ENCODE data around the gene RARRES2. TPM values are rescaled to one million over a fixed set of nuclear protein-coding genes. Genes with fewer than 3 reads are reported as not detected.

Gene RARRES2
- polyA plus RNA-seq, 3 donors from 2014 or later: not detected

- H3K4me1 Mint-ChIP-seq: peaks cover 39 to 45% of the 10 kb centered on the region in 2 donors
- peaks cover 0 to 4% (median 3%) of the 10 kb centered on the region in 3 donors for H3K36me3 Mint-ChIP-seq
- no peak for DNase-seq
- H3K27ac Mint-ChIP-seq: peak overlapping the region in 2 of 6 donors; percentile 22 to 28
- no peaks in the 10 kb centered on the region for H3K9me3 Mint-ChIP-seq
- no peak overlapping the region for H3K4me3 Mint-ChIP-seq
- peaks cover 7 to 16% (median 8%) of the 10 kb centered on the region in 3 donors for H3K27me3 Mint-ChIP-seq (ENCODE audit: low read depth in 3 of 3)
Observed at GRCh38 chr7:150372271-150373048, 31.0 kb upstream of the RARRES2 start.

DNA sequence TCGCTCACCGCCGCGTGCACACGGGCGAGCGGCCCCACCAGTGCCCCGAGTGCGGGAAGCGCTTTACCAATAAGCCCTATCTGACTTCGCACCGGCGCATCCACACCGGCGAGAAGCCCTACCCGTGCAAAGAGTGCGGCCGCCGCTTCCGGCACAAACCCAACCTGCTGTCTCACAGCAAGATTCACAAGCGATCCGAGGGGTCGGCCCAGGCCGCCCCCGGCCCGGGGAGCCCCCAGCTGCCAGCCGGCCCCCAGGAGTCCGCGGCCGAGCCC is 30.5 kb upstream of the RARRES2 start:
- H3K4me1 Mint-ChIP-seq: peaks cover 36 to 45% of the 10 kb centered on the region in 2 donors
- no peak overlapping the region for H3K4me3 Mint-ChIP-seq
- DNase-seq: no peak
- no peaks in the 10 kb centered on the region for H3K9me3 Mint-ChIP-seq
- H3K27me3 Mint-ChIP-seq (ENCODE audit: low read depth in 3 of 3): peaks cover 7 to 16% (median 8%) of the 10 kb centered on the region in 3 donors
- peaks cover 0 to 4% (median 3%) of the 10 kb centered on the region in 3 donors for H3K36me3 Mint-ChIP-seq
- H3K27ac Mint-ChIP-seq: no peak overlapping the region

DNA sequence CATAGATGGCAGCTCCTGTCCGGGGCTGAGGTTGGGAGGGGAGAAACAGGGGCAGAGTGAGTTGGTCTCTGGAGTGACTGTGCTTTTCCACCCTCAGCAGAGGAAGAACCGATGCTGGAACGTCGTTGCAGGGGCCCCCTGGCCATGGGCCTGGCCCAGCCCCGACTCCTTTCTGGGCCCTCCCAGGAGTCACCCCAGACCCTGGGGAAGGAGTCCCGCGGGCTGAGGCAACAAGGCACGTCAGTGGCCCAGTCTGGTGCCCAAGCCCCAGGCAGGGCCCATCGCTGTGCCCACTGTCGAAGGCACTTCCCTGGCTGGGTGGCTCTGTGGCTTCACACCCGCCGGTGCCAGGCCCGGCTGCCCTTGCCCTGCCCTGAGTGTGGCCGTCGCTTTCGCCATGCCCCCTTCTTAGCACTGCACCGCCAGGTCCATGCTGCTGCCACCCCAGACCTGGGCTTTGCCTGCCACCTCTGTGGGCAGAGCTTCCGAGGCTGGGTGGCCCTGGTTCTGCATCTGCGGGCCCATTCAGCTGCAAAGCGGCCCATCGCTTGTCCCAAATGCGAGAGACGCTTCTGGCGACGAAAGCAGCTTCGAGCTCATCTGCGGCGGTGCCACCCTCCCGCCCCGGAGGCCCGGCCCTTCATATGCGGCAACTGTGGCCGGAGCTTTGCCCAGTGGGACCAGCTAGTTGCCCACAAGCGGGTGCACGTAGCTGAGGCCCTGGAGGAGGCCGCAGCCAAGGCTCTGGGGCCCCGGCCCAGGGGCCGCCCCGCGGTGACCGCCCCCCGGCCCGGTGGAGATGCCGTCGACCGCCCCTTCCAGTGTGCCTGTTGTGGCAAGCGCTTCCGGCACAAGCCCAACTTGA is 29.9 kb upstream of the RARRES2 start:
- peaks cover 36 to 45% of the 10 kb centered on the region in 2 donors for H3K4me1 Mint-ChIP-seq

DNA sequence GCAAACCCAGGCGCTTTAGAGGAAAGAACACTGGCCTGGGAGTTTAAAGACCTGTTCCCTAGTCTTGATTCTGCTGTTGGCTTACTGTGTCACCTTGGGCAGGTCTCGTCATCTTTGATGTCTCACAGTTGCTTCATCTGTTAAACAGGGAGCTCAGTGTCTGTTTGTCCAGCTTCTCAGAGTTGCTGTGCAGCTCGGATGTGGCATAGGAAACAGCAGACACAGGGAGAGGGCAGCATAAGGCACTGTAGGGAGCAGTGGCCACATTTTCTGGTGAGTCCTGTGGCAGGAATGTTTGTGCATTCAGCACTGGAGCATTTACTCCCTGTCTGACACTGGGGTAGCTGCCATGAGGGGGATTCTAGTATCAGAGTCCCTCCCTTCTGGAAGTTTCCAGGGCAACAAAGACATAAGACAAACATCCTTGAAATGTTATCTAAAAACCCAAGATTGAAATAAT is 29.2 kb upstream of the RARRES2 start:
- Mint-ChIP-seq H3K4me1 (peaks cover 33 to 45% of the 10 kb centered on the region in 2 donors), H3K27me3 (ENCODE audit: low read depth in 3 of 3) (peaks cover 7 to 16% (median 8%) of the 10 kb centered on the region in 3 donors), H3K27ac (peak overlapping the region in 4 of 6 donors; percentile 44 to 81 (median 70)), H3K4me3 (peak overlapping the region; percentile 43 to 98 (median 95)), H3K36me3 (peaks cover 0 to 4% (median 3%) of the 10 kb centered on the region in 3 donors), H3K9me3 (no peaks in the 10 kb centered on the region)
- no peak for DNase-seq

More for the DNA sequence above, 29.9 kb upstream of the RARRES2 start:
- Mint-ChIP-seq H3K27ac (peak overlapping the region in 3 of 6 donors; percentile 22 to 75 (median 44)), H3K9me3 (no peaks in the 10 kb centered on the region), H3K27me3 (ENCODE audit: low read depth in 3 of 3) (peaks cover 7 to 16% (median 8%) of the 10 kb centered on the region in 3 donors), H3K36me3 (peaks cover 0 to 4% (median 3%) of the 10 kb centered on the region in 3 donors), H3K4me3 (peak overlapping the region in 1 of 5 donors; percentile 95)
- peak in 1 of 3 donors; percentile 14 for DNase-seq

- H3K4me3 Mint-ChIP-seq: peak overlapping the region; percentile 94 to 98 (median 95)
- DNase-seq: no peak
- peak overlapping the region in 5 of 6 donors; percentile 86 to 96 (median 88) for H3K27ac Mint-ChIP-seq
- H3K9me3 Mint-ChIP-seq: no peaks in the 10 kb centered on the region
- H3K36me3 Mint-ChIP-seq: peaks cover 0 to 4% (median 3%) of the 10 kb centered on the region in 3 donors
- H3K4me1 Mint-ChIP-seq: peaks cover 33 to 45% of the 10 kb centered on the region in 2 donors
- H3K27me3 Mint-ChIP-seq (ENCODE audit: low read depth in 3 of 3): peaks cover 8 to 16% (median 8%) of the 10 kb centered on the region in 3 donors
Observed at GRCh38 chr7:150369748-150370501, 28.5 kb upstream of the RARRES2 start.

- peak; percentile 48 to 55 (median 52) for DNase-seq
- H3K27me3 Mint-ChIP-seq (ENCODE audit: low read depth in 3 of 3): peaks cover 8 to 16% (median 8%) of the 10 kb centered on the region in 3 donors
- H3K27ac Mint-ChIP-seq: peak overlapping the region; percentile 86 to 96 (median 92)
- no peaks in the 10 kb centered on the region for H3K9me3 Mint-ChIP-seq
- H3K36me3 Mint-ChIP-seq: peaks cover 0 to 4% (median 3%) of the 10 kb centered on the region in 3 donors
- H3K4me1 Mint-ChIP-seq: peaks cover 32 to 39% of the 10 kb centered on the region in 2 donors
- peak overlapping the region; percentile 94 to 98 (median 95) for H3K4me3 Mint-ChIP-seq
Observed at GRCh38 chr7:150368884-150369747, 27.7 kb upstream of the RARRES2 start.

DNA sequence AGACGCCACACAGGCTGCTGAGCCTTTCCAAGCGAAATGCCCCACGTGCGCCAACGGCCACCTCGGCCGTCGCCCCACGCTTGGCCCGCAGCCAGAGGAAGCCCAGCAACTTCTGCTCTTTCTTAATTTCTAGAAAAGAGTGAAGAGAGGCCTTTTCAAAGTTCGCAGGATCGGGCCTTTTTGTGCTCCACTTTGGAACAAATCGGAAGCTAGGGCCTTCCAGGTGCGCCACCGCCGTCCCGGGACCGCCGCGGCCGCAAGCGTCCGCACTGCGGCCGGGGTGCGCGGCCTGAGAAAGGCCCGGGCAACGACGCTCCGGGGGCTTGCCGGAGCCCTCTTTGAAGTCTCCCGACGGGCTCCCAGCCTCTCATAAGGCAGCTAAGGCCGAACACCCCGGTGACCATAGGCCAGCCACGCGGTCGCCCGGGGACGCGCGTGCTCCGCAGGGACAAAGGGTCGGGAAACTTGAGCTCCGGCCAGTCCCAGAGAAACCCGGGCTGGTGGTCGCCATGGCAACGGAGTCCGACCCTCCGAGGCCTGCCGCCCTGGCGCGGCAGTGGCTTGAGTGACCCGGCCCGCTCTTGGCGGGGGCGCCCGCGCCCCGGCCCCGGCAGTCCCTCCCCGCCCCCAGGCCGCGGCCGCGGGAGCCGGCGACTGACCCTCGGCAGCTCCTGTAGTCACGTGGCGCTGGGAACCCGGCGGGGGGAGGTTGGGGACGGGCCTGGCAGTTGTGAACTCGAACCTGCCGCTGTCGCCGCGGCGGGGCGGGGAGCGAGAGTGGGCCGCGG is 26.9 kb upstream of the RARRES2 start, which contains the start of gene REPIN1:
Gene REPIN1 (plus strand): TSS at position 727 of the 788 bp plus-strand sequence. CDS start 890 bp downstream, outside the sequence.
- Mint-ChIP-seq H3K36me3 (peaks cover 0 to 4% (median 3%) of the 10 kb centered on the region in 3 donors), H3K27me3 (ENCODE audit: low read depth in 3 of 3) (peaks cover 8 to 16% (median 8%) of the 10 kb centered on the region in 3 donors), H3K9me3 (no peaks in the 10 kb centered on the region), H3K27ac (peak within 1 kb of the TSS; percentile 86 to 96 (median 92)), H3K4me1 (peaks cover 29 to 31% of the 10 kb centered on the region in 2 donors), H3K4me3 (peak within 1 kb of the TSS; percentile 94 to 98 (median 95))
- peak; percentile 83 to 84 (median 83) for DNase-seq

DNA sequence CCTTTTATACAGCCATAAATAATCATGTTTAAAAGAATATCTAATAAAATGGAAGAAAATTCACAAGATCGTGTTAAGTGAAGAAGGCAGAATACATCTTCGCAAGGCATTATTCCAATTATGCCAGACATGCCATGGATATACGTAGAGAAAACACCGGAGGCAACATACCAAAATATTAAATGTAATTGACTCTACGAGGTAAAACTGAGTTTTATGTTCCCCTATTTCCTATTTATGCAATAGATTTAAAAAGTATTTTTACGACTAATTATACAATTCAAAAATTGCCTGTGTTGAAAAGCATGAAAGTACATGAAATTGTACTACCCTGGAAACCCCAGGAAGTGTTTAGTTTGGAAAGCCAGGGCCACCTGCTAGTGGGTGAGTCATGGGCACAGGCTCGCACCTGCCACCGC is 26.3 kb upstream of the RARRES2 start:
- peaks cover 26 to 31% of the 10 kb centered on the region in 2 donors for H3K4me1 Mint-ChIP-seq
- peak overlapping the region; percentile 74 to 88 (median 84) for H3K4me3 Mint-ChIP-seq
- no peaks in the 10 kb centered on the region for H3K9me3 Mint-ChIP-seq
- peak in 1 of 3 donors; percentile 73 for DNase-seq
- peaks cover 0 to 4% (median 3%) of the 10 kb centered on the region in 3 donors for H3K36me3 Mint-ChIP-seq
- peak overlapping the region; percentile 66 to 92 (median 82) for H3K27ac Mint-ChIP-seq
- peaks cover 8 to 16% (median 8%) of the 10 kb centered on the region in 3 donors for H3K27me3 Mint-ChIP-seq (ENCODE audit: low read depth in 3 of 3)

DNA sequence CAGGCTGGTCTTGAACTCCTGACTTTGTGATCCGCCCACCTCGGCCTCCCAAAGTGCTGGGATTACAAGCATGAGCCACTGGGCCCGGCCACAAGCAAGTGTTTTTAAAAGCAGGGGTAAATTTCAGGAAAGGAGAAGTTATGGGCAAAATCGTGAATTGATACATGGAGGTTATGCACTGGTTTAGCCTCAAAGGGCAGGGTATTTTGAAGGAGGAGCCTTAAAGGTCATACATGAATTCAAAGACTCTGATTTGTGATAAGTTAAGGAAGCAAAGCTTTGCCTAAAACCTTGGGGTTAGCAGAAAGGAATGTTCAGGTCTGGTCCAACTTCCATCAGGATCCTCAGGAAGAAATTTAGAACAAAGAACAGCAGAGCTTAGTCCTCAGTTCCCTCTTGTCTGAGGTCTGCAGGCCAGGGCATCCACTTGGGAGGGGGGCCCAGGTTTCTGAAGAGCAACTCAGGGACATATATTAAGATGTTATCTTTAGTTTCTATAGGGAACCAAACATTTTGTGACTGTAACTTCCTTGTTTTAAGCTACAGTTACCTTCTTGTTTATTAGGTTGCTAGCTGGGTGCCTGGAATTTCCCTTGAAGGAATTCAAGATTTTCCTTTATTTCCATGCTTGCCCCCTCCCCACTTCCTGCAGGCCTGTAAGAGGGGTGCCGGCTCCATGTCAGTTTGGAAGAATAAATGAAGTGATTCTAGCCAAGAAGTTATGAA is 24.4 kb upstream of the RARRES2 start:
- H3K27ac Mint-ChIP-seq: peak overlapping the region in 3 of 6 donors; percentile 48 to 73 (median 49)
- DNase-seq: no peak
- peaks cover 0 to 2% (median 0%) of the 10 kb centered on the region in 6 donors for H3K9me3 Mint-ChIP-seq
- peaks cover 8 to 18% (median 8%) of the 10 kb centered on the region in 3 donors for H3K27me3 Mint-ChIP-seq (ENCODE audit: low read depth in 3 of 3)
- peaks cover 24 to 29% of the 10 kb centered on the region in 2 donors for H3K4me1 Mint-ChIP-seq
- H3K4me3 Mint-ChIP-seq: peak overlapping the region in 2 of 5 donors; percentile 7 to 13
- H3K36me3 Mint-ChIP-seq: peaks cover 0 to 2% (median 2%) of the 10 kb centered on the region in 3 donors

GRCh38 chr7:150365194-150365593 is 23.8 kb upstream of the RARRES2 start:
- no peak overlapping the region for H3K27ac Mint-ChIP-seq
- H3K9me3 Mint-ChIP-seq: peaks cover 0 to 2% (median 0%) of the 10 kb centered on the region in 6 donors
- H3K4me1 Mint-ChIP-seq: peaks cover 18 to 24% of the 10 kb centered on the region in 2 donors
- no peak for DNase-seq
- peaks cover 0 to under 1% (median 0%) of the 10 kb centered on the region in 3 donors for H3K36me3 Mint-ChIP-seq
- H3K4me3 Mint-ChIP-seq: no peak overlapping the region
- H3K27me3 Mint-ChIP-seq (ENCODE audit: low read depth in 3 of 3): peaks cover 8 to 18% (median 8%) of the 10 kb centered on the region in 3 donors

DNA sequence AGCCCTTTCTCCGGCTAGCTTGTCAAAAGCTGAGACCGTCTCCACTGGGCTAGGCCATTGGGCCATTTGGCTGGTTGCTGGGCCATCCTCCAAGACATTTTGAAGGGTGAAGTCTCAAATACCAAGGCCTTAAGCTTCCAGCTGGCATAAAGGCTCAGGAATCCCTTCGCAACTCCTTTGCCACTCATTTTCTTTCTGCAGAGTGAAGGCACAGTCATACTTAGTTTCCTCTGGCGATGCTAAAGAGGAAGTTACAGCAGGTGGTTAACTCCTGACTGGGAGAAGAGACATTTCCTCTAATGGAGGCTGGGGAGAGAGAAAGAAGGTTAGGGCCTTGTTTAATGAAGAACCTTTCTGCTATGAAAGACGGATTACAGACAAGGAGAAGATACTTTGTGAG is 22.4 kb upstream of the RARRES2 start:
- H3K9me3 Mint-ChIP-seq: peaks cover 0 to 2% (median 0%) of the 10 kb centered on the region in 6 donors
- DNase-seq: no peak
- peaks cover 0 to 3% (median 0%) of the 10 kb centered on the region in 3 donors for H3K36me3 Mint-ChIP-seq
- no peak overlapping the region for H3K4me3 Mint-ChIP-seq
- H3K4me1 Mint-ChIP-seq: peaks cover 18 to 24% of the 10 kb centered on the region in 2 donors
- H3K27ac Mint-ChIP-seq: no peak overlapping the region
- peaks cover 4 to 10% (median 7%) of the 10 kb centered on the region in 3 donors for H3K27me3 Mint-ChIP-seq (ENCODE audit: low read depth in 3 of 3)
